Activated naive CD4-positive, alpha-beta T cell treated with anti-CD3 and anti-CD28 coated beads, Interleukin-2, amount 10 ng/mL, durations not matched to agents 7 days and 5 days (primary cell): Measurements from ENCODE around the gene SEPTIN7.

Source experiments
- CTCF ChIA-PET: fragments of 350-600 bp; sonication (Branson Sonifier 250); formaldehyde crosslinking; loops from one replicate; lab custom pipeline; 2021; ENCODE audit warnings: antibody characterized with exemption; lab: Charles Lee
- DNase-seq: peaks from one replicate; pipeline ENCODE4 v3.0.0-alpha.2; 2020
- H3K27ac Mint-ChIP-seq: one replicate; pipeline ENCODE4 v1.8.0; 2021; ENCODE audit warnings: mild to moderate bottlenecking, moderate library complexity, mixed read lengths
- H3K27me3 Mint-ChIP-seq: one replicate; pipeline ENCODE4 v1.8.0; 2021; ENCODE audit warnings: mild to moderate bottlenecking, mixed read lengths
- H3K36me3 Mint-ChIP-seq: one replicate; pipeline ENCODE4 v1.8.0; 2021; ENCODE audit warnings: mixed read lengths
- H3K4me1 Mint-ChIP-seq: one replicate; pipeline ENCODE4 v1.8.0; 2021; ENCODE audit warnings: mixed read lengths
- H3K4me3 Mint-ChIP-seq: one replicate; pipeline ENCODE4 v1.8.0; 2021; ENCODE audit warnings: mild to moderate bottlenecking, moderate library complexity, mixed read lengths
- H3K9me3 Mint-ChIP-seq: one replicate; pipeline ENCODE4 v1.8.0; 2021; ENCODE audit warnings: mixed read lengths

The SEPTIN7 gene

GRCh38 chr7:35802102-35802466 lies 1.2 kb downstream of the SEPTIN7 start:
- CTCF ChIA-PET = interaction anchor here (1.1 to 1.2 kb wide), 2 partner anchors 11 to 46 kb away, joined by 3 read pairs; no protein-coding TSS in a partner anchor
- Mint-ChIP-seq H3K36me3 (peaks cover 33% of the 10 kb centered on the region), H3K27me3 (peaks cover 5% of the 10 kb centered on the region)

GRCh38 chr7:35802649-35803048 lies 1.8 kb downstream of the SEPTIN7 start:
- CTCF ChIA-PET = interaction anchor here (0.9 to 1.1 kb wide), 2 partner anchors 45 to 72 kb away, joined by 3 to 4 read pairs; no protein-coding TSS in a partner anchor
- peaks cover 31% of the 10 kb centered on the region for H3K36me3 Mint-ChIP-seq
- no peaks in the 10 kb centered on the region for H3K9me3 Mint-ChIP-seq
- DNase-seq = peak; percentile 22
- H3K27me3 Mint-ChIP-seq = peaks cover 5% of the 10 kb centered on the region
- peak overlapping the region; percentile 94 for H3K4me3 Mint-ChIP-seq
- peaks cover 48% of the 10 kb centered on the region for H3K4me1 Mint-ChIP-seq
- peak overlapping the region; percentile 98 for H3K27ac Mint-ChIP-seq

More at GRCh38 chr7:35802102-35802466, 1.2 kb downstream of the SEPTIN7 start:
- Mint-ChIP-seq H3K9me3 (no peaks in the 10 kb centered on the region), H3K27ac (peak overlapping the region; percentile 98), H3K4me3 (peak overlapping the region; percentile 94), H3K4me1 (peaks cover 51% of the 10 kb centered on the region)
- no peak for DNase-seq

- Mint-ChIP-seq H3K27me3 (peaks cover 5% of the 10 kb centered on the region), H3K4me1 (peaks cover 51% of the 10 kb centered on the region), H3K4me3 (no peak overlapping the region), H3K36me3 (peaks cover 40% of the 10 kb centered on the region), H3K27ac (no peak overlapping the region), H3K9me3 (peaks cover 1% of the 10 kb centered on the region)
- CTCF ChIA-PET = no interaction called here
- DNase-seq = no peak
Observed at GRCh38 chr7:35804231-35804970, 3.5 kb downstream of the SEPTIN7 start.

- Mint-ChIP-seq H3K27ac (no peak overlapping the region), H3K4me3 (no peak overlapping the region), H3K36me3 (peaks cover 51% of the 10 kb centered on the region), H3K9me3 (peaks cover 6% of the 10 kb centered on the region), H3K27me3 (peaks cover 3% of the 10 kb centered on the region), H3K4me1 (peaks cover 53% of the 10 kb centered on the region)
- CTCF ChIA-PET = no interaction called here
- DNase-seq = no peak
Observed at GRCh38 chr7:35805876-35806275, 5.0 kb downstream of the SEPTIN7 start.

GRCh38 chr7:35816514-35816913 lies 15.7 kb downstream of the SEPTIN7 start:
- Mint-ChIP-seq H3K4me3 (no peak overlapping the region), H3K36me3 (peaks cover 47% of the 10 kb centered on the region), H3K4me1 (peaks cover 47% of the 10 kb centered on the region), H3K27me3 (no peaks in the 10 kb centered on the region), H3K9me3 (peaks cover 24% of the 10 kb centered on the region), H3K27ac (no peak overlapping the region)
- no peak for DNase-seq
- CTCF ChIA-PET = no interaction called here

- CTCF ChIA-PET = no interaction called here
- H3K27me3 Mint-ChIP-seq = no peaks in the 10 kb centered on the region
- peaks cover 47% of the 10 kb centered on the region for H3K4me1 Mint-ChIP-seq
- H3K9me3 Mint-ChIP-seq = peaks cover 24% of the 10 kb centered on the region
- H3K36me3 Mint-ChIP-seq = peaks cover 47% of the 10 kb centered on the region
- H3K4me3 Mint-ChIP-seq = no peak overlapping the region
- no peak for DNase-seq
- no peak overlapping the region for H3K27ac Mint-ChIP-seq
Observed at GRCh38 chr7:35817181-35817580, 16.3 kb downstream of the SEPTIN7 start.

GRCh38 chr7:35817930-35818329 lies 17.1 kb downstream of the SEPTIN7 start:
- Mint-ChIP-seq H3K27ac (no peak overlapping the region), H3K9me3 (peaks cover 24% of the 10 kb centered on the region), H3K36me3 (peaks cover 53% of the 10 kb centered on the region), H3K4me3 (no peak overlapping the region), H3K4me1 (peaks cover 48% of the 10 kb centered on the region), H3K27me3 (no peaks in the 10 kb centered on the region)
- CTCF ChIA-PET = no interaction called here
- DNase-seq = no peak

- no peak overlapping the region for H3K4me3 Mint-ChIP-seq
- no peak overlapping the region for H3K27ac Mint-ChIP-seq
- peaks cover 53% of the 10 kb centered on the region for H3K36me3 Mint-ChIP-seq
- no peaks in the 10 kb centered on the region for H3K27me3 Mint-ChIP-seq
- DNase-seq = no peak
- H3K9me3 Mint-ChIP-seq = peaks cover 24% of the 10 kb centered on the region
- CTCF ChIA-PET = no interaction called here
- peaks cover 48% of the 10 kb centered on the region for H3K4me1 Mint-ChIP-seq
Observed at GRCh38 chr7:35818513-35818912, 17.7 kb downstream of the SEPTIN7 start.

GRCh38 chr7:35819310-35819709 lies 18.5 kb downstream of the SEPTIN7 start:
- no peak for DNase-seq
- CTCF ChIA-PET = no interaction called here
- peaks cover 24% of the 10 kb centered on the region for H3K9me3 Mint-ChIP-seq
- peaks cover 50% of the 10 kb centered on the region for H3K36me3 Mint-ChIP-seq
- H3K4me3 Mint-ChIP-seq = no peak overlapping the region
- peaks cover 48% of the 10 kb centered on the region for H3K4me1 Mint-ChIP-seq
- no peak overlapping the region for H3K27ac Mint-ChIP-seq
- no peaks in the 10 kb centered on the region for H3K27me3 Mint-ChIP-seq

GRCh38 chr7:35819954-35820703 lies 19.3 kb downstream of the SEPTIN7 start:
- CTCF ChIA-PET = no interaction called here
- peaks cover 47% of the 10 kb centered on the region for H3K36me3 Mint-ChIP-seq
- H3K4me3 Mint-ChIP-seq = no peak overlapping the region

GRCh38 chr7:35820858-35821257 lies 20.0 kb downstream of the SEPTIN7 start:
- no peak overlapping the region for H3K27ac Mint-ChIP-seq
- no peaks in the 10 kb centered on the region for H3K27me3 Mint-ChIP-seq
- H3K36me3 Mint-ChIP-seq = peaks cover 42% of the 10 kb centered on the region
- CTCF ChIA-PET = no interaction called here
- no peak for DNase-seq
- H3K4me3 Mint-ChIP-seq = no peak overlapping the region
- H3K4me1 Mint-ChIP-seq = peaks cover 48% of the 10 kb centered on the region
- H3K9me3 Mint-ChIP-seq = peaks cover 21% of the 10 kb centered on the region

More at GRCh38 chr7:35819954-35820703, 19.3 kb downstream of the SEPTIN7 start:
- no peaks in the 10 kb centered on the region for H3K27me3 Mint-ChIP-seq
- no peak overlapping the region for H3K27ac Mint-ChIP-seq
- DNase-seq = no peak
- H3K4me1 Mint-ChIP-seq = peaks cover 48% of the 10 kb centered on the region
- H3K9me3 Mint-ChIP-seq = peaks cover 21% of the 10 kb centered on the region

- no peak overlapping the region for H3K27ac Mint-ChIP-seq
- CTCF ChIA-PET = no interaction called here
- DNase-seq = no peak
Observed at GRCh38 chr7:35823440-35823839, 22.6 kb downstream of the SEPTIN7 start.

GRCh38 chr7:35825974-35826373 lies 25.1 kb downstream of the SEPTIN7 start:
- no peak overlapping the region for H3K4me3 Mint-ChIP-seq
- no peak for DNase-seq
- CTCF ChIA-PET = interaction anchor here (1.5 kb wide), 1 partner anchor 13 kb away, joined by 4 read pairs; no protein-coding TSS in a partner anchor
- peaks cover 12% of the 10 kb centered on the region for H3K4me1 Mint-ChIP-seq
- H3K27ac Mint-ChIP-seq = no peak overlapping the region
- no peaks in the 10 kb centered on the region for H3K27me3 Mint-ChIP-seq
- peaks cover under 1% of the 10 kb centered on the region for H3K9me3 Mint-ChIP-seq
- H3K36me3 Mint-ChIP-seq = peaks cover 19% of the 10 kb centered on the region

More at GRCh38 chr7:35823440-35823839, 22.6 kb downstream of the SEPTIN7 start:
- H3K4me3 Mint-ChIP-seq = no peak overlapping the region
- peaks cover 16% of the 10 kb centered on the region for H3K9me3 Mint-ChIP-seq
- peaks cover 33% of the 10 kb centered on the region for H3K36me3 Mint-ChIP-seq
- H3K27me3 Mint-ChIP-seq = no peaks in the 10 kb centered on the region
- peaks cover 28% of the 10 kb centered on the region for H3K4me1 Mint-ChIP-seq

GRCh38 chr7:35826751-35827150 lies 25.9 kb downstream of the SEPTIN7 start:
- Mint-ChIP-seq H3K9me3 (no peaks in the 10 kb centered on the region), H3K36me3 (peaks cover 15% of the 10 kb centered on the region), H3K4me1 (peaks cover 12% of the 10 kb centered on the region), H3K27ac (no peak overlapping the region), H3K27me3 (no peaks in the 10 kb centered on the region), H3K4me3 (no peak overlapping the region)
- CTCF ChIA-PET = no interaction called here
- DNase-seq = no peak
